Esophagus muscularis mucosa (tissue), 4 donors: ENCODE results near the gene IST1. TPM values are rescaled to one million over a fixed set of nuclear protein-coding genes. Genes with fewer than 3 reads are reported as not detected.

ENCODE experiments used
- DNase-seq: peaks from one replicate; pipeline ENCODE4 v3.0.0-alpha.2; 2017; ENCODE audit errors: extremely low spot score
- H3K27ac ChIP-seq, 4 donors: fragments of 200-600 bp; sonication (generic); replicated peaks in 1 of 4; 1 replicate in 3 of 4; 2 replicates in 1 of 4; pipeline ENCODE4 v1.5.1; 2016 to 2019; ENCODE audit warnings: mild to moderate bottlenecking in 1 of 4
- H3K27me3 ChIP-seq, 4 donors: fragments of 200-600 bp; sonication (generic); one replicate each; pipeline versions ENCODE4 v1.5.1 to v1.6.0; 2016 to 2019
- H3K36me3 ChIP-seq, 4 donors: fragments of 200-600 bp; sonication (generic); one replicate each; pipeline ENCODE4 v1.5.1; 2016 to 2019
- H3K4me1 ChIP-seq, 4 donors: fragments of 200-600 bp; sonication (generic); one replicate each; pipeline ENCODE4 v1.5.1; 2016 to 2019
- H3K4me3 ChIP-seq, 4 donors: fragments of 200-600 bp; sonication (generic); 1 replicate in 2 of 4; 2 replicates in 2 of 4; pipeline ENCODE4 v1.5.1; 2016 to 2019; ENCODE audit warnings: mild to moderate bottlenecking in 4 of 4, moderate library complexity in 1 of 4
- H3K9me3 ChIP-seq, 4 donors: fragments of 200-600 bp; sonication (generic); 1 replicate in 3 of 4; 2 replicates in 1 of 4; pipeline ENCODE4 v1.5.1; 2016 to 2019
- CTCF ChIP-seq, 3 experiments: fragments of 200-600 bp in 2 of 3; fragments of 450-650 bp in 1 of 3; sonication (generic) in 2 of 3; IDR thresholded peaks; one replicate each; pipeline ENCODE4 v1.5.1; 2017 to 2019; ENCODE audit warnings: antibody characterized with exemption in 3 of 3, mild to moderate bottlenecking in 2 of 3, moderate library complexity in 1 of 3
- EP300 ChIP-seq: sonication (generic); formaldehyde crosslinking; IDR thresholded peaks from one replicate; pipeline ENCODE4 v1.6.1; 2017; ENCODE audit warnings: antibody characterized with exemption
- POLR2A ChIP-seq: fragments of 450-650 bp; IDR thresholded peaks from one replicate; pipeline ENCODE4 v1.6.1; 2017; ENCODE audit warnings: antibody characterized with exemption, moderate library complexity, mild to moderate bottlenecking, low read depth
- POLR2AphosphoS5 ChIP-seq, 2 donors: sonication (generic); formaldehyde crosslinking; IDR thresholded peaks; one replicate each; pipeline ENCODE4 v1.6.1; 2017; ENCODE audit warnings: antibody characterized with exemption in 2 of 2
- WGBS: methylation state at CpG from one replicate; pipeline ENCODE4 v1.1.5; 2018; 5-methylcytosine and 5-hydroxymethylcytosine counted together
- intact Hi-C: fragments of 100-400 bp; cut with DNase I; formaldehyde crosslinking; loops from one replicate; pipeline ENCODE4 v1.15.1; 2023
- total RNA-seq, 4 donors: library from RNA; depleted of rRNA; stranded (reverse); fragments of >200 nt; gene quantifications; one replicate each; pipeline versions ENCODE4 v1.1.0 to v1.2.1, GENCODE V29; 2016

Gene IST1
- total RNA-seq, 4 donors from 2014 or later = 132 to 186 (median 166) TPM

- H3K27ac ChIP-seq = no peak overlapping the region
- 84% methylated on average over 7 of the region's 7 CpGs for WGBS
- intact Hi-C loops = no loop called here
- no peak for DNase-seq
- peaks cover 0 to 12% (median 7%) of the 10 kb centered on the region in 4 donors for H3K36me3 ChIP-seq
- no peaks in the 10 kb centered on the region for H3K9me3 ChIP-seq
- no peak overlapping the region for H3K4me3 ChIP-seq
- H3K27me3 ChIP-seq = no peaks in the 10 kb centered on the region
- H3K4me1 ChIP-seq = peaks cover 28 to 81% (median 70%) of the 10 kb centered on the region in 4 donors
- TF ChIP-seq POLR2A (no peak), EP300 (no peak), POLR2AphosphoS5 (IDR thresholded peaks at IDR 0.05) (no peak), CTCF (IDR thresholded peaks at IDR 0.05) (no peak)
These were observed 15.8 kb downstream of the IST1 start for GRCh38 chr16:71911121-71911520.

GRCh38 chr16:71912534-71913275, 17.4 kb downstream of the IST1 start:
- TF ChIP-seq POLR2AphosphoS5 (IDR thresholded peaks at IDR 0.05) = no peak
- TF ChIP-seq POLR2A = no peak
- no peak for TF ChIP-seq CTCF (IDR thresholded peaks at IDR 0.05)
- no peak for TF ChIP-seq EP300
- DNase-seq = no peak
- H3K4me3 ChIP-seq = no peak overlapping the region
- peaks cover 38 to 85% (median 75%) of the 10 kb centered on the region in 4 donors for H3K4me1 ChIP-seq
- H3K27me3 ChIP-seq = no peaks in the 10 kb centered on the region
- peaks cover 0 to 25% (median 18%) of the 10 kb centered on the region in 4 donors for H3K36me3 ChIP-seq
- intact Hi-C loops = no loop called here
- no peak overlapping the region for H3K27ac ChIP-seq
- no peaks in the 10 kb centered on the region for H3K9me3 ChIP-seq
- WGBS = 89% methylated on average over 6 of the region's 6 CpGs

- peaks cover 9 to 45% (median 32%) of the 10 kb centered on the region in 4 donors for H3K36me3 ChIP-seq
- DNase-seq = no peak
- H3K27ac ChIP-seq = no peak overlapping the region
- intact Hi-C loops = no loop called here
- no peaks in the 10 kb centered on the region for H3K9me3 ChIP-seq
- H3K27me3 ChIP-seq = no peaks in the 10 kb centered on the region
- TF ChIP-seq POLR2A (no peak), POLR2AphosphoS5 (IDR thresholded peaks at IDR 0.05) (no peak), EP300 (no peak), CTCF (IDR thresholded peaks at IDR 0.05) (no peak)
- peaks cover 35 to 81% (median 67%) of the 10 kb centered on the region in 4 donors for H3K4me1 ChIP-seq
- 47% methylated on average over 2 of the region's 2 CpGs for whole genome bisulfite sequencing
- no peak overlapping the region for H3K4me3 ChIP-seq
These were observed 19.5 kb downstream of the IST1 start for GRCh38 chr16:71914802-71915201.

GRCh38 chr16:71915350-71915749, 20.0 kb downstream of the IST1 start:
- H3K4me1 ChIP-seq = peaks cover 35 to 78% (median 64%) of the 10 kb centered on the region in 4 donors

More at GRCh38 chr16:71915350-71915749, 20.0 kb downstream of the IST1 start:
- no peak overlapping the region for H3K4me3 ChIP-seq
- no peak for DNase-seq
- WGBS = 87% methylated on average over 2 of the region's 2 CpGs
- H3K36me3 ChIP-seq = peaks cover 13 to 50% (median 37%) of the 10 kb centered on the region in 4 donors
- H3K27me3 ChIP-seq = no peaks in the 10 kb centered on the region
- no peak overlapping the region for H3K27ac ChIP-seq
- intact Hi-C loops = no loop called here
- H3K9me3 ChIP-seq = no peaks in the 10 kb centered on the region
- TF ChIP-seq POLR2A = no peak
- TF ChIP-seq CTCF (IDR thresholded peaks at IDR 0.05) = no peak
